IPS DF 4.7 (cell line): ENCODE results near the gene TARBP2.

Experiments
- DNase-seq: peaks from one replicate; pipeline ENCODE4 v3.0.0-alpha.2; 2013; ENCODE audit warnings: low spot score; ENCODE audit errors: extremely low read depth

Gene TARBP2

GRCh38 chr12:53552361-53553327 lies 51.6 kb downstream of the TARBP2 start:
- no peak for DNase-seq
